ENCODE measurements around the gene CSNK1E.

CSNK1E gene

GRCh38 chr22:38247713-38248112, 69.5 kb downstream of the CSNK1E start:
- in situ Hi-C loops (cut with MboI; ENCODE audit: low pct_unique_long_range_greater_than_20kb, low sequenced_read_pairs, unreplicated experiment): no loop called here
- no peak for DNase-seq (ENCODE audit: low spot score)
- no peak for TF ChIP-seq CTCF (IDR thresholded peaks at IDR 0.05; ENCODE audit: extremely low read depth, insufficient read depth, missing control alignments)

- no peak for TF ChIP-seq CTCF (IDR thresholded peaks at IDR 0.05; ENCODE audit: extremely low read depth, insufficient read depth, missing control alignments)
- no peak for DNase-seq (ENCODE audit: low spot score)
- in situ Hi-C loops (cut with MboI; ENCODE audit: low pct_unique_long_range_greater_than_20kb, low sequenced_read_pairs, unreplicated experiment): no loop called here
These were observed 70.5 kb downstream of the CSNK1E start for GRCh38 chr22:38246692-38247091.

DNA sequence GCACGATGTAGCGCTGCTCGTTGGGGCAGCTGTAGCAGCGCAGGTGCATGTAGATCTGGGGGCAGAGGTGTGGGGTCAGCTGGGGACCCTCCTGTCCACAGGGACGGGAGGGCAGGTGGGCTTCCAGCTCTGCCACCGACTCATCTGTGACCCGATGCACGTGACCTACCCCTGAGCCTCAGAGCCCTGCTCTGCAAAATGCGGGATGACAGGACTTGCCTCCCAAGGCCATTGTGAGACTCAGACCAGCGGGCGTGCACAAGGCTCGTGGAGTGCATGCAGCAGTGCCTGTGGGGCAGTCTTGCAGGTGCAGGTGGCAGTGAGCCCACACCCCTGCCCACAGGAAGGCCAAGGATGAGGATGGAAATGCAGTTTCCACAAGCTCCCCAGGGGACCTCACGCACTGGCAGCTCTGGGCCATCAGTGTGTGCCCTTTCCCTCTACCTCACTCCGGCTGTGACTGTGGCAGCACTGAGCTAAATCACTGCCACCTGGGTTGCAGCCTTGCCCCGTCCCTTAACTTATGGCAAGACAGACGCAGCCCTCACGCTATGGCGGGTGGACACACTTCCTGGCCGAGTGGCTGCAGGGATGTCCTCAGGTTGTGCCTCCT, 71.1 kb downstream of the CSNK1E start:
- TF ChIP-seq CTCF (IDR thresholded peaks at IDR 0.05; ENCODE audit: extremely low read depth, insufficient read depth, missing control alignments): no peak
- in situ Hi-C loops (cut with MboI; ENCODE audit: low pct_unique_long_range_greater_than_20kb, low sequenced_read_pairs, unreplicated experiment): no loop called here
- DNase-seq (ENCODE audit: low spot score): no peak

GRCh38 chr22:38244106-38244505, 73.1 kb downstream of the CSNK1E start:
- in situ Hi-C loops (cut with MboI; ENCODE audit: low pct_unique_long_range_greater_than_20kb, low sequenced_read_pairs, unreplicated experiment): no loop called here
- no peak for DNase-seq (ENCODE audit: low spot score)
- TF ChIP-seq CTCF (IDR thresholded peaks at IDR 0.05; ENCODE audit: extremely low read depth, insufficient read depth, missing control alignments): no peak

- no peak for TF ChIP-seq CTCF (IDR thresholded peaks at IDR 0.05; ENCODE audit: extremely low read depth, insufficient read depth, missing control alignments)
- no peak for DNase-seq (ENCODE audit: low spot score)
- in situ Hi-C loops (cut with MboI; ENCODE audit: low pct_unique_long_range_greater_than_20kb, low sequenced_read_pairs, unreplicated experiment): no loop called here
These were observed 74.0 kb downstream of the CSNK1E start for GRCh38 chr22:38243007-38243765.

GRCh38 chr22:38240734-38241252, 76.4 kb downstream of the CSNK1E start:
- no peak for TF ChIP-seq CTCF (IDR thresholded peaks at IDR 0.05; ENCODE audit: extremely low read depth, insufficient read depth, missing control alignments)
- in situ Hi-C loops (cut with MboI; ENCODE audit: low pct_unique_long_range_greater_than_20kb, low sequenced_read_pairs, unreplicated experiment): no loop called here
- DNase-seq (ENCODE audit: low spot score): no peak
